Omental fat pad (tissue), 4 donors: ENCODE measurements around the gene ASMTL. TPM values are rescaled to one million over a fixed set of nuclear protein-coding genes. Genes with fewer than 3 reads are reported as not detected.

Experiments used
- ATAC-seq: fragments of 150-250 bp; one replicate; pipeline ENCODE4 v1.9.1; 2016; ENCODE audit warnings: mild to moderate bottlenecking, moderate library complexity; ENCODE audit not compliant: low FRiP score
- DNase-seq: peaks from one replicate; pipeline ENCODE4 v3.0.0-alpha.2; 2019; ENCODE audit warnings: low spot score
- CTCF ChIP-seq, 3 donors: fragments of 450-650 bp; IDR thresholded peaks; one replicate each; pipeline ENCODE4 v1.5.1; 2016 to 2017; ENCODE audit warnings: antibody characterized with exemption in 3 of 3, mild to moderate bottlenecking in 3 of 3, moderate library complexity in 2 of 3
- total RNA-seq, 4 donors: library from RNA; depleted of rRNA; stranded (reverse); fragments of >200 nt; gene quantifications; one replicate each; pipeline ENCODE4 v1.1.0, GENCODE V29; 2016

ASMTL gene
- total RNA-seq, 4 donors from 2014 or later: 17.9 to 27.3 (median 21.8) TPM

- TF ChIP-seq CTCF (IDR thresholded peaks at IDR 0.05): no peak
- DNase-seq (no peak), ATAC-seq (no peak)
Measured at GRCh38 chrX:1391370-1391706, 61.4 kb downstream of the ASMTL start.

GRCh38 chrX:1390621-1391369, 61.9 kb downstream of the ASMTL start:
- ATAC-seq: no peak
- no peak for TF ChIP-seq CTCF (IDR thresholded peaks at IDR 0.05)
- no peak for DNase-seq

- TF ChIP-seq CTCF (IDR thresholded peaks at IDR 0.05): no peak
- ATAC-seq (no peak), DNase-seq (no peak)
Measured at GRCh38 chrX:1389993-1390285, 62.8 kb downstream of the ASMTL start.

GRCh38 chrX:1389181-1389992, 63.3 kb downstream of the ASMTL start:
- TF ChIP-seq CTCF (IDR thresholded peaks at IDR 0.05): no peak
- DNase-seq: no peak
- no peak for ATAC-seq

- DNase-seq (no peak), ATAC-seq (no peak)
- TF ChIP-seq CTCF (IDR thresholded peaks at IDR 0.05): no peak
Measured at GRCh38 chrX:1388651-1389050, 64.1 kb downstream of the ASMTL start.

- no peak for TF ChIP-seq CTCF (IDR thresholded peaks at IDR 0.05)
- DNase-seq: no peak
- no peak for ATAC-seq
Measured at GRCh38 chrX:1387141-1387776, 65.5 kb downstream of the ASMTL start.
